Endothelial cell of umbilical vein (primary cell): ENCODE measurements around the gene OSBPL5. TPM values are rescaled to one million over a fixed set of nuclear protein-coding genes. Genes with fewer than 3 reads are reported as not detected.

Source experiments
- BruUV-seq: library from RNA; stranded (reverse); fragments of 400-500 nt; replicated peaks from 2 replicates; lab custom pipeline; 2021; lab: Mats Ljungman, UMichigan
- CTCF ChIA-PET: fragments of 300-600, 350-600 bp; sonication (Branson Sonifier 250); formaldehyde crosslinking; loops from one replicate; lab custom pipeline; 2021; ENCODE audit warnings: antibody characterized with exemption, inconsistent platforms; lab: Charles Lee
- POLR2A ChIA-PET: fragments of 300-600, 350-600 bp; sonication (Branson Sonifier 250); formaldehyde crosslinking; loops from one replicate; lab custom pipeline; 2021; ENCODE audit warnings: antibody characterized with exemption, inconsistent platforms; lab: Charles Lee
- DNase-seq: peaks from one replicate; pipeline ENCODE4 v3.0.0-alpha.2; 2011; ENCODE audit warnings: low read depth, low spot score
- FAIRE-seq: peaks from 2 replicates; lab custom pipeline; 2011; peaks lifted over from hg19 to GRCh38; lab: Jason Lieb, UNC
- H2AFZ ChIP-seq: 2 replicates; pipeline ENCODE4 v1.6.0; 2012; ENCODE audit warnings: low read depth, low read length, control low read depth, inconsistent platforms
- H3K27ac ChIP-seq: 2 replicates; pipeline ENCODE4 v1.5.1; 2011; ENCODE audit warnings: low read depth, mild to moderate bottlenecking, control low read depth, low read length, moderate library complexity; ENCODE audit not compliant: insufficient read depth
- H3K27me3 ChIP-seq, 2 experiments: 2 replicates each; pipeline versions ENCODE4 v1.6.0 to v1.6.1; 2011; ENCODE audit warnings: low read length in 2 of 2, mixed read lengths in 1 of 2; ENCODE audit not compliant: control insufficient read depth in 2 of 2, insufficient read depth in 2 of 2
- H3K36me3 ChIP-seq, 2 experiments: 2 replicates in 1 of 2; 3 replicates in 1 of 2; pipeline ENCODE4 v1.5.1; 2011; ENCODE audit warnings: low read length in 2 of 2, mild to moderate bottlenecking in 1 of 2, moderate library complexity in 1 of 2; ENCODE audit not compliant: control insufficient read depth in 2 of 2, insufficient read depth in 2 of 2; ENCODE audit errors: extremely low read depth in 1 of 2
- H3K4me1 ChIP-seq: 3 replicates; pipeline ENCODE4 v1.5.1; 2011; ENCODE audit warnings: mild to moderate bottlenecking, low read length; ENCODE audit not compliant: control insufficient read depth, insufficient read depth; ENCODE audit errors: extremely low read depth
- H3K4me2 ChIP-seq: 2 replicates; pipeline ENCODE4 v1.6.1; 2011; ENCODE audit warnings: low read length, control low read depth, mixed read lengths; ENCODE audit not compliant: insufficient read depth
- H3K4me3 ChIP-seq, 3 experiments: fragments of 200-600 bp in 1 of 3; sonication (generic), shearing (Covaris generic) in 1 of 3; replicated peaks in 1 of 3; 2 replicates each; pipeline ENCODE4 v1.5.1; 2011 to 2016; ENCODE audit warnings: control low read depth in 3 of 3, low read length in 3 of 3, mild to moderate bottlenecking in 2 of 3, inconsistent platforms in 1 of 3, low read depth in 1 of 3, moderate library complexity in 1 of 3; ENCODE audit not compliant: insufficient read depth in 1 of 3
- H3K79me2 ChIP-seq: 2 replicates; pipeline ENCODE4 v1.6.0; 2012; ENCODE audit warnings: low read length, inconsistent platforms; ENCODE audit not compliant: control insufficient read depth, insufficient read depth
- H3K9ac ChIP-seq: replicated peaks from 2 replicates; pipeline ENCODE3; 2011; ENCODE audit warnings: low read length, control low read depth; ENCODE audit not compliant: insufficient read depth; ENCODE audit errors: extremely low read depth
- H3K9me1 ChIP-seq: replicated peaks from 3 replicates; pipeline ENCODE4 v1.6.0; 2011; ENCODE audit warnings: mild to moderate bottlenecking, low read length; ENCODE audit not compliant: control insufficient read depth, insufficient read depth; ENCODE audit errors: extremely low read depth
- H3K9me3 ChIP-seq: replicated peaks from 2 replicates; pipeline ENCODE4 v1.5.1; 2012; ENCODE audit warnings: low read length, inconsistent platforms; ENCODE audit not compliant: control insufficient read depth, insufficient read depth
- H4K20me1 ChIP-seq: replicated peaks from 2 replicates; pipeline ENCODE3; 2011; ENCODE audit warnings: mild to moderate bottlenecking, low read length; ENCODE audit not compliant: control insufficient read depth, insufficient read depth; ENCODE audit errors: extremely low read depth
- EZH2 ChIP-seq: IDR thresholded peaks from 2 replicates; pipeline ENCODE4 v1.6.1; 2012; ENCODE audit warnings: borderline replicate concordance, low read depth, mild to moderate bottlenecking, moderate library complexity, low read length, inconsistent platforms; ENCODE audit not compliant: severe bottlenecking
- FOS ChIP-seq: IDR thresholded peaks from 2 replicates; pipeline ENCODE4 v1.6.1; 2011; ENCODE audit warnings: mild to moderate bottlenecking, low read length, moderate library complexity, borderline replicate concordance; ENCODE audit not compliant: insufficient read depth
- GATA2 ChIP-seq: IDR thresholded peaks from 2 replicates; pipeline ENCODE4 v1.7.0; 2011; ENCODE audit warnings: low read depth, mild to moderate bottlenecking, moderate library complexity, mixed read lengths, low read length; ENCODE audit not compliant: insufficient read length, insufficient read depth
- JUN ChIP-seq: IDR thresholded peaks from 2 replicates; pipeline ENCODE4 v1.6.1; 2011; ENCODE audit warnings: borderline replicate concordance, low read depth; ENCODE audit not compliant: insufficient read length, insufficient read depth
- MYC ChIP-seq: IDR thresholded peaks from one replicate; pipeline ENCODE4 v1.6.1; 2011; ENCODE audit warnings: mild to moderate bottlenecking, low read depth, low read length
- POLR2A ChIP-seq: IDR thresholded peaks from 2 replicates; pipeline ENCODE4 v1.6.1; 2012; ENCODE audit warnings: low read depth, mild to moderate bottlenecking, control low read depth, low read length
- POLR2AphosphoS5 ChIP-seq: IDR thresholded peaks from 2 replicates; pipeline ENCODE4 v1.6.1; 2012; ENCODE audit warnings: low read depth, mild to moderate bottlenecking, control low read depth, low read length, moderate library complexity; ENCODE audit not compliant: insufficient read depth
- dilution Hi-C: fragments of 300-500 bp; cut with MboI; formaldehyde crosslinking; loops from one replicate; pipeline ENCODE4 v1.15.0; 2019; ENCODE audit warnings: low sequenced_read_pairs; ENCODE audit not compliant: extremely low pct_ligation_motif_present
- intact Hi-C: fragments of 100-400 bp; cut with micrococcal nuclease; formaldehyde crosslinking; loops from one replicate; pipeline ENCODE4 v1.10.0; 2022
- polyA plus RNA-seq, 4 experiments: library from polyadenylated mRNA; depleted of rRNA in 3 of 4; stranded (reverse) in 3 of 4; unstranded in 1 of 4; fragments of >200 nt; gene quantifications; 2 replicates each; pipeline versions ENCODE4 v1.2.1 to v1.2.3, GENCODE V29; 2011 to 2012; ENCODE audit warnings: missing spikeins in 1 of 4
- total RNA-seq: library from RNA; stranded (reverse); gene quantifications from 2 replicates; pipeline ENCODE4 v1.2.3, GENCODE V29; 2021
- TF ChIP-seq, protein P1 (sequence below), 2 donors: IDR thresholded peaks; 1 replicate in 1 of 2; 2 replicates in 1 of 2; pipeline ENCODE4 v1.5.1; 2011; ENCODE audit warnings: low read length in 2 of 2, mild to moderate bottlenecking in 2 of 2, moderate library complexity in 2 of 2, control low read depth in 1 of 2, inconsistent platforms in 1 of 2, low read depth in 1 of 2; ENCODE audit not compliant: insufficient read depth in 1 of 2; ENCODE audit errors: extremely low read depth in 1 of 2
- TF ChIP-seq, protein P2 (sequence below): IDR thresholded peaks from 2 replicates; pipeline ENCODE4 v1.6.1; 2011; ENCODE audit not compliant: insufficient read depth, insufficient read length

OSBPL5 gene
- total and polyA plus RNA-seq, 2 donors (not counting 3 experiments of a cell fraction or from before 2014, with no cell fraction given): 8.7 to 37.7 TPM

DNA sequence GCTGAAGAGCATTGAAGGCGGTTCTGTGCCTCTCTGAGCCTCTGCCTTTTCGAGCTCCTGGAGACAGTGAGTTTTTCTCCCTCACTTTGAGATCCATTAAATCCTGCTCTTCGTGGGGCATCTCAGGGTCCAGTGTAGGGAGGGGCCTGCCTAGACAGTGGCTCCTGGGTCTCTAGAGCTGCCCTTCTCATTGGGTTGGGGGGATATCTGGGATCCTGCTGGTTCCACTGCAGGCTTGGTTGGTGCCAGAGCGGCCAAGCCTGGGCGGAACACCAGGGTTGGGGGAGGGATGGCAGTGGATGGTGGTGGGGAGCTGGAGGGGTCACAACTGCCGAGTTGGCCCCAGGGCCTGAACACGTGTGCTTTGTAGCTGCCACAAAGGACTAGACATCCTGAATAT is 55.7 kb downstream of the OSBPL5 start:
- no TSS peak for BruUV-seq
- Histone ChIP-seq H3K9me1 (no peaks in the 10 kb centered on the region), H3K4me2 (no peak overlapping the region), H3K36me3 (no peaks in the 10 kb centered on the region), H3K27ac (no peak overlapping the region), H2AFZ (no peak overlapping the region), H3K4me3 (no peak overlapping the region), H3K79me2 (no peaks in the 10 kb centered on the region), H4K20me1 (no peaks in the 10 kb centered on the region), H3K4me1 (no peaks in the 10 kb centered on the region), H3K9ac (no peak overlapping the region), H3K27me3 (no peaks in the 10 kb centered on the region), H3K9me3 (no peaks in the 10 kb centered on the region)
- DNase-seq: no peak
- no peak for FAIRE-seq
- ChIA-PET CTCF (interaction anchor here (0.9 to 1.4 kb wide), 5 partner anchors 10 to 299 kb away, joined by 3 to 5 read pairs (median 3); no protein-coding TSS in a partner anchor), POLR2A (no interaction called here)
- intact Hi-C loops (no loop called here), dilution Hi-C loops (no loop called here)
- TF ChIP-seq EZH2 (no peak), MYC (no peak), POLR2AphosphoS5 (no peak), JUN (no peak), GATA2 (no peak), FOS (no peak), POLR2A (no peak)
- TF ChIP-seq, protein P1, sequence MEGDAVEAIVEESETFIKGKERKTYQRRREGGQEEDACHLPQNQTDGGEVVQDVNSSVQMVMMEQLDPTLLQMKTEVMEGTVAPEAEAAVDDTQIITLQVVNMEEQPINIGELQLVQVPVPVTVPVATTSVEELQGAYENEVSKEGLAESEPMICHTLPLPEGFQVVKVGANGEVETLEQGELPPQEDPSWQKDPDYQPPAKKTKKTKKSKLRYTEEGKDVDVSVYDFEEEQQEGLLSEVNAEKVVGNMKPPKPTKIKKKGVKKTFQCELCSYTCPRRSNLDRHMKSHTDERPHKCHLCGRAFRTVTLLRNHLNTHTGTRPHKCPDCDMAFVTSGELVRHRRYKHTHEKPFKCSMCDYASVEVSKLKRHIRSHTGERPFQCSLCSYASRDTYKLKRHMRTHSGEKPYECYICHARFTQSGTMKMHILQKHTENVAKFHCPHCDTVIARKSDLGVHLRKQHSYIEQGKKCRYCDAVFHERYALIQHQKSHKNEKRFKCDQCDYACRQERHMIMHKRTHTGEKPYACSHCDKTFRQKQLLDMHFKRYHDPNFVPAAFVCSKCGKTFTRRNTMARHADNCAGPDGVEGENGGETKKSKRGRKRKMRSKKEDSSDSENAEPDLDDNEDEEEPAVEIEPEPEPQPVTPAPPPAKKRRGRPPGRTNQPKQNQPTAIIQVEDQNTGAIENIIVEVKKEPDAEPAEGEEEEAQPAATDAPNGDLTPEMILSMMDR (IDR thresholded peaks at IDR 0.05; ENCODE audit: extremely low read depth in 1 of 2, insufficient read depth in 1 of 2, low read depth in 1 of 2, low read length in 2 of 2): no peak
- TF ChIP-seq, protein P2, sequence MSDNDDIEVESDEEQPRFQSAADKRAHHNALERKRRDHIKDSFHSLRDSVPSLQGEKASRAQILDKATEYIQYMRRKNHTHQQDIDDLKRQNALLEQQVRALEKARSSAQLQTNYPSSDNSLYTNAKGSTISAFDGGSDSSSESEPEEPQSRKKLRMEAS: no peak
